MCF 10A (cell line): ENCODE results near the gene MN1. TPM values are rescaled to one million over a fixed set of nuclear protein-coding genes. Genes with fewer than 3 reads are reported as not detected.

Source experiments
- BruUV-seq: library from RNA; stranded (reverse); fragments of 400-500 nt; replicated peaks from 2 replicates; lab custom pipeline; 2021; lab: Mats Ljungman, UMichigan
- CTCF ChIA-PET: fragments of 300-600 bp; sonication (Branson Sonifier 250); formaldehyde crosslinking; extraction: SDS; loops from one replicate; lab custom pipeline; 2021; ENCODE audit warnings: antibody characterized with exemption, inconsistent platforms; lab: Yijun Ruan, JAX
- POLR2A ChIA-PET: fragments of 300-600, 350-650 bp; sonication (Branson Sonifier 250); formaldehyde crosslinking; extraction: SDS; loops from one replicate; lab custom pipeline; 2020; ENCODE audit warnings: antibody characterized with exemption, inconsistent platforms; lab: Yijun Ruan, JAX
- DNase-seq: peaks from one replicate; pipeline ENCODE4 v3.0.0-alpha.2; 2018; ENCODE audit not compliant: unreplicated experiment
- H3K27ac Mint-ChIP-seq: one replicate; pipeline ENCODE4 v1.8.0; 2022; ENCODE audit warnings: mild to moderate bottlenecking, low read depth, mixed read lengths; ENCODE audit not compliant: unreplicated experiment
- H3K27me3 Mint-ChIP-seq: one replicate; pipeline ENCODE4 v1.8.0; 2022; ENCODE audit warnings: mixed read lengths; ENCODE audit not compliant: insufficient read depth, unreplicated experiment
- H3K36me3 Mint-ChIP-seq: one replicate; pipeline ENCODE4 v1.8.0; 2022; ENCODE audit warnings: mild to moderate bottlenecking, moderate library complexity, mixed read lengths; ENCODE audit not compliant: insufficient read depth, unreplicated experiment
- H3K4me1 Mint-ChIP-seq: one replicate; pipeline ENCODE4 v1.8.0; 2022; ENCODE audit warnings: mixed read lengths; ENCODE audit not compliant: insufficient read depth, unreplicated experiment
- H3K4me3 Mint-ChIP-seq: one replicate; pipeline ENCODE4 v1.8.0; 2022; ENCODE audit warnings: mild to moderate bottlenecking, moderate library complexity, mixed read lengths; ENCODE audit not compliant: unreplicated experiment
- H3K9me3 Mint-ChIP-seq: one replicate; pipeline ENCODE4 v1.8.0; 2022; ENCODE audit warnings: mixed read lengths; ENCODE audit not compliant: unreplicated experiment
- CTCF ChIP-seq: fragments of 200-600 bp; IDR thresholded peaks from one replicate; pipeline ENCODE4 v1.8.0; 2022; ENCODE audit warnings: antibody characterized with exemption, mild to moderate bottlenecking; ENCODE audit not compliant: unreplicated experiment
- intact Hi-C: fragments of 100-400 bp; cut with micrococcal nuclease; formaldehyde crosslinking; loops from 2 replicates; pipeline ENCODE4 v1.14.1; 2022
- total RNA-seq: library from RNA; stranded (reverse); gene quantifications from 2 replicates; pipeline ENCODE4 v1.2.3, GENCODE V29; 2022

Gene MN1
- total RNA-seq, 1 experiment from 2014 or later = 3.9 TPM

- no TSS peak for BruUV-seq
- no peak for TF ChIP-seq CTCF
- Mint-ChIP-seq H3K27me3 (no peaks in the 10 kb centered on the region), H3K4me3 (peak overlapping the region; percentile 44), H3K36me3 (peaks cover 13% of the 10 kb centered on the region), H3K27ac (peak overlapping the region; percentile 88), H3K4me1 (peaks cover 61% of the 10 kb centered on the region), H3K9me3 (no peaks in the 10 kb centered on the region)
- ChIA-PET POLR2A (interaction anchor here (0.6 to 1.8 kb wide), 14 partner anchors 13 to 1213 kb away, joined by 3 to 7 read pairs (median 4); no protein-coding TSS in a partner anchor), CTCF (interaction anchor here (0.7 to 1.3 kb wide), 5 partner anchors 9 to 588 kb away, joined by 3 to 5 read pairs (median 3); no protein-coding TSS in a partner anchor)
- peak; percentile 82 for DNase-seq
- intact Hi-C loops = loop anchor here (1.0 kb wide), 1 partner anchor 22 kb away; no protein-coding TSS in a partner anchor
These were observed 52.8 kb downstream of the MN1 start for GRCh38 chr22:27748751-27749191.

- Mint-ChIP-seq H3K4me3 (peak overlapping the region; percentile 44), H3K27ac (peak overlapping the region; percentile 88), H3K4me1 (peaks cover 59% of the 10 kb centered on the region), H3K9me3 (no peaks in the 10 kb centered on the region), H3K27me3 (no peaks in the 10 kb centered on the region), H3K36me3 (peaks cover 13% of the 10 kb centered on the region)
- ChIA-PET CTCF (interaction anchor here (0.7 to 1.3 kb wide), 5 partner anchors 9 to 588 kb away, joined by 3 to 5 read pairs (median 3); no protein-coding TSS in a partner anchor), POLR2A (interaction anchor here (0.6 to 1.8 kb wide), 13 partner anchors 12 to 1212 kb away, joined by 3 to 7 read pairs (median 4); no protein-coding TSS in a partner anchor)
- TSS peak; percentile 32 for BruUV-seq
- no peak for DNase-seq
- intact Hi-C loops = loop anchor here (1.0 kb wide), 1 partner anchor 22 kb away; no protein-coding TSS in a partner anchor
- no peak for TF ChIP-seq CTCF
These were observed 53.2 kb downstream of the MN1 start for GRCh38 chr22:27748349-27748748.

GRCh38 chr22:27747396-27748221, 53.9 kb downstream of the MN1 start:
- peak; percentile 60 for DNase-seq
- ChIA-PET POLR2A (interaction anchor here (1.3 to 1.8 kb wide), 4 partner anchors 13 to 327 kb away, joined by 4 to 7 read pairs (median 6); no protein-coding TSS in a partner anchor), CTCF (interaction anchor here (0.7 to 1.3 kb wide), 3 partner anchors 8 to 844 kb away, joined by 3 read pairs; no protein-coding TSS in a partner anchor)
- BruUV-seq = no TSS peak
- H3K27ac Mint-ChIP-seq = peak overlapping the region; percentile 88
- no peaks in the 10 kb centered on the region for H3K9me3 Mint-ChIP-seq
- peak; percentile 33 for TF ChIP-seq CTCF
- intact Hi-C loops = loop anchor here (1.0 kb wide), 1 partner anchor 21 kb away; no protein-coding TSS in a partner anchor
- peaks cover 57% of the 10 kb centered on the region for H3K4me1 Mint-ChIP-seq
- H3K27me3 Mint-ChIP-seq = no peaks in the 10 kb centered on the region
- H3K4me3 Mint-ChIP-seq = peak overlapping the region; percentile 44
- H3K36me3 Mint-ChIP-seq = peaks cover 13% of the 10 kb centered on the region

- POLR2A ChIA-PET = no interaction called here
- H3K27ac Mint-ChIP-seq = peak overlapping the region; percentile 88
These were observed 54.6 kb downstream of the MN1 start for GRCh38 chr22:27746918-27747317.

More at GRCh38 chr22:27746918-27747317, 54.6 kb downstream of the MN1 start:
- Mint-ChIP-seq H3K9me3 (no peaks in the 10 kb centered on the region), H3K4me1 (peaks cover 51% of the 10 kb centered on the region), H3K36me3 (peaks cover 13% of the 10 kb centered on the region), H3K4me3 (no peak overlapping the region), H3K27me3 (no peaks in the 10 kb centered on the region)
- BruUV-seq = no TSS peak
- TF ChIP-seq CTCF = no peak
- CTCF ChIA-PET = interaction anchor here (0.7 kb wide), 1 partner anchor 845 kb away, joined by 3 read pairs; no protein-coding TSS in a partner anchor
- DNase-seq = no peak
- intact Hi-C loops = no loop called here
